NCI-H1105 (cell line): ENCODE measurements around the gene AHR.

Source experiments
- DNase-seq: peaks from one replicate; lab custom pipeline; 2025; lab: John Stamatoyannopoulos, UW

Gene AHR

GRCh38 chr7:17304926-17305325 is 6.5 kb downstream of the AHR start:
- no peak for DNase-seq

GRCh38 chr7:17305387-17306171 is 7.1 kb downstream of the AHR start:
- DNase-seq: no peak

GRCh38 chr7:17307000-17307399 is 8.5 kb downstream of the AHR start:
- DNase-seq: no peak

GRCh38 chr7:17307558-17307957 is 9.1 kb downstream of the AHR start:
- DNase-seq: no peak

- no peak for DNase-seq
These were observed 9.7 kb downstream of the AHR start for GRCh38 chr7:17307969-17308648.

GRCh38 chr7:17311194-17311593 is 12.7 kb downstream of the AHR start:
- DNase-seq: no peak

GRCh38 chr7:17311952-17312351 is 13.5 kb downstream of the AHR start:
- no peak for DNase-seq

- no peak for DNase-seq
These were observed 14.2 kb downstream of the AHR start for GRCh38 chr7:17312641-17313040.

GRCh38 chr7:17313194-17313593 is 14.7 kb downstream of the AHR start:
- DNase-seq: no peak

GRCh38 chr7:17315974-17316373 is 17.5 kb downstream of the AHR start:
- DNase-seq: no peak

GRCh38 chr7:17318146-17318545 is 19.7 kb downstream of the AHR start:
- DNase-seq: no peak

GRCh38 chr7:17319164-17320101 is 21.0 kb downstream of the AHR start:
- DNase-seq: no peak

- no peak for DNase-seq
These were observed 21.6 kb downstream of the AHR start for GRCh38 chr7:17320102-17320497.

- no peak for DNase-seq
These were observed 22.2 kb downstream of the AHR start for GRCh38 chr7:17320657-17321056.

GRCh38 chr7:17325364-17325763 is 26.9 kb downstream of the AHR start:
- DNase-seq: no peak

GRCh38 chr7:17326378-17326777 is 27.9 kb downstream of the AHR start:
- peak; percentile 25 for DNase-seq

- no peak for DNase-seq
These were observed 30.2 kb downstream of the AHR start for GRCh38 chr7:17328641-17329040.

- no peak for DNase-seq
These were observed 31.0 kb downstream of the AHR start for GRCh38 chr7:17329440-17329839.

GRCh38 chr7:17331891-17332501 is 33.5 kb downstream of the AHR start:
- DNase-seq: no peak

GRCh38 chr7:17333221-17333620 is 34.8 kb downstream of the AHR start:
- no peak for DNase-seq

- no peak for DNase-seq
These were observed 37.7 kb downstream of the AHR start for GRCh38 chr7:17336168-17336567.

- DNase-seq: no peak
These were observed 40.7 kb downstream of the AHR start for GRCh38 chr7:17339139-17339538.
